GM18858 (cell line): ENCODE measurements around the gene TEX36.
"Not testable (repeated sequence)": the region's sequence is repeated elsewhere in the genome, so short reads cannot be mapped to it uniquely, and the experiment has no call there.

Source experiments
- ATAC-seq: cut with Tn5 transposase; IDR thresholded peaks from one replicate; pipeline ENCODE4 v1.9.1; 2021; ENCODE audit not compliant: unreplicated experiment

The TEX36 gene

DNA sequence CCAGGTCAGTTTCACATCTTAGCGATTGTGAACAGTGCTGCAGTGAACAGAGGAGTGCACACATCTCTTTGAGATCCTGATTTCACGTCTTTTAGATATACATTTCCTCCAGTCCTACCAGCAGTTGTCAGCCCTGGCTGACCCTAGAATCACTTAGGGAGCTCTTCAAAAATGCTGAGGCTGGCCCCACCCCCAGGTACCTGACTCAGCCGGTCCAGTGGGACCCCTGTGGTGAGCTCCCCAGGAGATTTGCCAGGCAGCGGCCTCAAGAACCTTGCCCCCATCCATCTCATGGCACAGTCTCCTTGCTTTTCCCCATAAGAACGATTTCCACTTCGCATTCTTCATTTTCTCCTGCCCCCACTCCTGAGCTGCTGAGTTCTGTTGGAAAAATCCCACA lies 45.5 kb downstream of the TEX36 start:
- ATAC-seq: no peak

DNA sequence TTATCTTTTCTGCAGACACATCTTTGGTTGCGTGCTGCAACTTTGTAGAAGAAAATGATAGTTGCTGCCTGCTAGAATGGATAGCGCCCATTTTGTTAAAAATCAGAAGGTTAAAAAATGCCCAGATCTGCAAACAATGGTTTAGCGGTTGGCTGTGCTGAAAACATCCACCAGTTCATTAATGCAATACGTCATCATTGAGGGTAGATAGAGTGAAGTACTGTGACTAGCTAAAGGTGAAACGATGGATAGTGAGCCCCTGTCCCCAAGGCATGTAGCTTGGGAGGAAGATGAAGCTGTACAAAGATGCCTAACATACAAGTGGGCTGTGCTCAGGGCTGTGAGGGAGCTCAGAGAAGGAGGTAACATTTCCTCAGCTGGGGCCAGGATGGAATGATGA lies 48.4 kb downstream of the TEX36 start:
- no peak for ATAC-seq

DNA sequence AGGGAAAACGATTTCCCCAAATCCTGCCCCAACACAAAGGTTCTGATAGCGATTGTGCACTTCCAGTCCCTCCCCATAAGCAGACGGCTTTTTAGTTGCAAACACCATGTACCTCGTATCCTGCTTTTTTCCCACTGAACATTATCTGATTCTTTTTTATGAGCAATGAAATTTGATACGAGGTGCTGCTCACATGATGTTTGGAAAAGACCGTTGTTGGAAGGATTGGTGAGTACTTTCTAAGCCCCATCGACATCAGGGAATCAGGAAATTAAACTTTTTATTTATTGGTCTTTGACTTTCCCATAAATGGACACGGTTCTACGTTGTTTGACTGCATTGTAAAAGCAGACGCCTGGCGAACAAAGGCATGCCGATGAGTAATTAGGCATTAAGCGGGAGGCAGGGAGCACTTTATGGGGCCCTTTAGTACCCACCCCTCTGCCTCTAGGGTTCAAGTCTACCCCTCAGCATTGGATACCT lies 49.4 kb downstream of the TEX36 start:
- ATAC-seq: no peak

DNA sequence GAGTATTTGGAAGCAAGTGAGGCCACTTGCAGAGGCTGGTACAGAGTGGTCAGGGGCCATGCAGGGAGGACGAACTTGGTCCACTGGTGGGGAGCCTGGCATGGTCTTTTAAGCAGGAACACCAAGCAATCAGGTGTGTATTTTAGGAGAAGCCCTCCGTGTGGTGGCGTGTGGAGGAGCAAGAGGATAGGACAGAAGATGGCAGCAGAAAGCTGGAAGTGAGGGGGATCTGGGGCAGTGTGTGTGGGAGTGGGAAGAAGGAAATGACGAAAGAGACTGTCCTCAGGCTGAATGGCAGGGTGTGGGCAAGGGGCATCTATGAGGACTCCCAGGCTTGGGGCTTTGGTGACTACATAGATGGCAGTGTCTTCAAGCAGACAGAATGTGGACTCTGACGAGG lies 51.2 kb downstream of the TEX36 start:
- ATAC-seq: no peak

DNA sequence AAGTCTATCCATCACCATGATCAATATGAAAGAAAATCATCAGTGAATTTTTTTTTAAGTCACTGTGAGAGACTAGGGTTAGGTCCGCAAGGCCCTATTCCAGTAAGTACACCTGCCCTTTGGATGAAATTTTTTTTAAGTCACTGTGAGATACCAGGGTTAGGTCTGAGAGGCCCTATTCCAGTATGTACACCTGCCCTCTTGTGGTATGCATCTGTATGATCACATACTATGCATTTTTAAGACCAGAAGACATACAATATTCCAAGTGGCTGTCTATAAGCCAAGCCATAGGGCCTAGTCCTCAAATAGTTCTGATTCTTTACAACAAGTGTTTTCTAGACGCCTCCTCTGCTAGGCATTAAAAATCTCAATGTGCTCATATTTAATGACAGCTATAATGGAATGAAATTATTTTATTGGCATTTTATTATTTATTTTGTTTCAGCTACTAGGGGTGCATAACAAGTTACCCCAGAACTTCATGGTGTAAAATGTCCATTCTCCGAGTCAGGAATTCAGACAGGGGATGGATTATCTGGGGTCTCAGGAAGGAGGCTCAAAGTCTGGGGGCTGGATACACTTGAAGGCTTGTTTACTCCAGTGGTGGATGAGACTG lies 53.1 kb downstream of the TEX36 start:
- ATAC-seq: no peak

DNA sequence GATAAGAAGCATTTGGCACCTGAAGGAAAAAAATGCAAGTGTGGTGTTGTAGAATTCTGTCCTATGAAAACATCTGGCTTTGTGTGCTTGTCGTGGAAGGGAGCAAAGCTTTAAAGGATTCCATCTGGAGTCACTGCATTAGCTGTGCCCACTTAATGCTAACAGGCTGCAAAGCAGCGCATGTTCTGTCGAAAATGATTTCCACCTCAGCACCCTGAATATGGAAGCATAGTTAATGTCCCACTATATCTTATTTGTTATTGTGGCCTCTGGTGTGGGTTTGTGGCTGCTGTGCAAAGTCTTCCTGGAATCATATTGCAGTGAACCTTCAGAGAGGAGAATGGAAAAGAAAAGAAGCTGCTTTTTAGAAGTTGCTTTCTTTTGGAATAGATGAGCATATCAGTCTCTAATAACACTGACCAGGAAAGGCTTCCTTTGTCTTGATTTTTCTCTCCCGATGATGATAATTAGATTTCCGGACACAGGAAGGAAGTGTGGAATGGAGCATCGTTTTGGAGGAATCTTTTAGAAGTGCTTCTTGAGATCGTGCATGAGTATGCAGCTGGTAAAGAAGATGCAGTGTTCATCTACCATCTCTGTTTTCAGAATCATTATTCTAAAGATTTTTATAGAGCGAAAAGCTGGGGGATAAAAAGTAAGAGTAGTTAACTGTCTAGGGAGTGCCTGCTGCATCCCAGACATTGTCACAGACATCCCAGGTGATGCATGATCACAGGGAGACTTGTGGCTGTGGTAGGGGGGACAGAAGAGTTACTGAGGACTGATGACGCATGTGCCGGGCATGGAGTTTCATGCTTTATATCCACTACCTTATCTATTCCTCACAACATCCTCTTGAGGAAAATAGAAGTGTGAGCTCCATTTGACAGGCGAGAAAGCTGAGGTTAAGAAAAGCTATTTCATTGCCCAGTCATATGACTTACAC lies 54.6 kb downstream of the TEX36 start:
- ATAC-seq: no peak

DNA sequence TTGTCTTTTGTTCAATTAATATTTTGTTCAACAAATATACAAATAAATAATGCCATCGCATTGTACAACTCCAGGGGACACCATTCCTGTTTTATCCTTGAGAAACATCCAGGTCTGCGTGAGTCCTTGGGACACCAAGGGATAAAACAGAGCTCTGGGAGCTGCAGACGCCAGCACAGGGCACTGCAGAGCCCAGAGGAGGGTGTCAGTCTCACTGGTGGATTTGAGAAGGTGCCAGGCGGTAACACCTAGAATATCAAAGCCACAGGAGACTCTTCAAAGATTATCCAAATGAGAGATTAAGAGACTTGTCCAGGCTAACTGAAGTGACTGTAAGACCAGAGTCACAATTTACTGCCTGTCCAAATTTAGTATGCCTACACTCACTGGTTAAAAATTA lies 55.3 kb downstream of the TEX36 start:
- no peak for ATAC-seq

DNA sequence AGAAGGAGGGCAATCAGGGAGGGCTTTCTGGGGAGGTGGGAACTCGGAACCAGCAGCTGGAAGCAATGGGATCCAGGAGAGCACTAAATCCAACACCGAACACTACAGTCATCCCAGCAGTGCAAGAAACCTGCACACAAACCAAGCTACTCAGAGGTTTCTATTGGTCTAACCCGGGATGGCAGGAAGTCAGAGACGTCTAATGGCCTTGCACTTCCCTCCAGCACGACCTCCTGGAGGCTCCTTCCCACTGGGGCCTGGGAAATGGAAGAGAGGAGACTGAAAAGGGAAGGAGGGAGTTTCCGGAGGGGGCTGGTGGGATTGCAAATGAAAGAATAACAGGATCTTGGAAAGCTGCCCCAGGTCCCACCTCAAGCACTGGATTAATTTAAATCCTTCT lies 56.3 kb downstream of the TEX36 start:
- ATAC-seq: no peak

DNA sequence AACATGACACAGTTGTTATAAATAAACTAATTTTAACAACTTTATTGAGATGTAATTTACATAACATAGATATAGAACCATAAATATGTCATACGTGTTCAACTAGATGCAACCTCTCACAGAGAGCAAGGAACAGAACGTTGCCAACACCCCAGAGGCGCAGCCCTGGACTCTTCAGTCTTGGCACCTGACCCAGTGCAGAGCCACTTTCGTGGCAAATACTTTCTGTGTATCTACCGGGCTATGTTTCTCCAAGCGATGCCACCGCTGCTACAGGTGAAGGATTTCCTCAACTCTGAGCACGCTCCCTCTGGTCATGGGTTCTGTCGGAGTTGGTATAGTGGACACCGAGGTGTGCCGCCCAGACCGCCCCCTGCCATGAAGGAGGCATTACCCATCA lies 57.4 kb downstream of the TEX36 start:
- no peak for ATAC-seq

DNA sequence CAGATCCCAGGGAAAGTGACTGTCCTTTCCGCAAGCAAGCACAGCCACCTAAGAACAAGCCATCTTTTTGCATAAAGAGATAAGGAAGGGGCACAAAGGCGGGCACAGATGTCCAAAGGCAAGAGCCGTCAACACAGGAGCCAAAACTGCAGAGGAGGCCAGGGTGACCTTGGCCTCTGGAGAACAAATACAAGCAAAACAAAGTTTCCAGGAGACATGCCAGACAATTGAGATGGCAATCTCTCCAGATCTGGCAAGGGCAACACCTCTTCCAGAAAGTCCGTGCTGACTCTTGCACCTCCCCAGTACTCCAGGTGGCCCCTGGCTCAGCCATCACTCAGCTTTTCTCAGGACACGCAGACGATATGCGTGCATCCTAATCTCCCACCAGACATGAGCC lies 58.2 kb downstream of the TEX36 start:
- no peak for ATAC-seq

DNA sequence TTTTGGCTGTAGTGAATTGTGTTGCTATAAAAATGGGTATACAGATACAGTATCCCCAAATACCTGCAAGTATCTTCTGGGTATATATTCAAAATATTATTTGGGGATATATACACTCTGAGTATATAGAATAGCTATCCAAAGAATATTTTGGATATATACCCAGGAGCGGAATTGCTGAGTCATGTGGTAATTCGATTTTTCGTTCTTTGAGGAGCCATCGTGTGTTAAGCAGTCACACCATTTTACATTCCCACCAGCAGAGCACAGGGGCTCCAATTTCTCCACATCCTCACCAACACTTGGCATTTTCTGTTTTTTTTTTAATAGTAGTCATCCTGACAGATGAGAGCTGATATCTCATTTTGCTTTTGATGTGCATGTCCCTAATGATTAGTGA lies 61.9 kb downstream of the TEX36 start:
- ATAC-seq: no peak

DNA sequence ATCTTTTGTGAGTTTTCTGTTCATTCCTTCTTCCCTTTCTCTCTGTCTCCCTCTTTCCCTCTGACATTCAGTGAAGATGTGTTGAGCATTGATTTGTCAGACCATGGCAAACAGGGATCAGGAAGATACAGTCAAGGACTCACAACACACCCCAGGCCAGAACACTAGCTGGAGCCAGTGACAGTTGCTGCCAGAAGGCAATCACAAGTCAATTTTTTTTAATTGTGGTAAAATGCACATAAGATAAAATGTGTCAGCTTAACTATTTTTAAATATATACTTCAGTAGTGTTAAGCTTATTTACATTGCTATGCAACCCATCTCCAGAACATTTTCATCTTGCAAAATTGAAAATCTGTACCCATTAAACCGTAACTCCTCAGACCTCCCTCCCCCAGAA lies 62.6 kb downstream of the TEX36 start:
- ATAC-seq: no peak

DNA sequence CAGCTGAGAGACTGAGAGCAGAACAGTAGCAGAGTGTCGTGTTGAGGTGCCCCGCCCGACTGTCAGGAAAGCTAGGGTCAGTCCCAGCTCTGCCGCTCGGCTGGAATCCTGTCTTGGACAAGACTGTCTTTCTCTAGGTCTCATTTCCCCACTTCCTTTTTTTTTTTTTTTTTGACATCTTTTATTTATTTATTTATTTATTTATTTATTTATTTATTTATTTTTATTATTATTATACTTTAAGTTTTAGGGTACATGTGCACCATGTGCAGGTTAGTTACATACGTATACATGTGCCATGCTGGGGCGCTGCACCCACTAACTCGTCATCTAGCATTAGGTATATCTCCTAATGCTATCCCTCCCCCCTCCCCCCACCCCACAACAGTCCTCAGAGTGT lies 69.9 kb downstream of the TEX36 start:
- ATAC-seq: not testable (repeated sequence)

DNA sequence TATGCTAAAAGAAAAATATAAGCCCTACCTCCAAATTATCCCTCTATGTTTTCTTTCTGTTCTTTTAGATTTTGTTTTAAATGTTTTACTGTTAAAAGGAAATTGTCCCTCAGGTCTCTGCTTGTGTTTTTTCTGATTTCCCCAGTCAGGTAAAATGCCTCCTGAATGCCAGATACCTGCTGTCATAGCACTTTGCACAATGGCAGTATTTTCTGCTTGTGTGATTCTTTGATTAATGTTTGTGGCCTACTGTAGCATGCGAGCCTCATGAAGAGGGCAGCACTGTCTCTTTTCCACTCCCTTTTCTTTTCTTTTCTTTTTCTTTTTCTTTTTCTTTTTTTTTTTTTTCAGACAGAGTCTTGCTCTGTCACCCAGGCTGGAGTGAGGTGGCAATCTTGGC lies 71.2 kb downstream of the TEX36 start:
- ATAC-seq: no peak

DNA sequence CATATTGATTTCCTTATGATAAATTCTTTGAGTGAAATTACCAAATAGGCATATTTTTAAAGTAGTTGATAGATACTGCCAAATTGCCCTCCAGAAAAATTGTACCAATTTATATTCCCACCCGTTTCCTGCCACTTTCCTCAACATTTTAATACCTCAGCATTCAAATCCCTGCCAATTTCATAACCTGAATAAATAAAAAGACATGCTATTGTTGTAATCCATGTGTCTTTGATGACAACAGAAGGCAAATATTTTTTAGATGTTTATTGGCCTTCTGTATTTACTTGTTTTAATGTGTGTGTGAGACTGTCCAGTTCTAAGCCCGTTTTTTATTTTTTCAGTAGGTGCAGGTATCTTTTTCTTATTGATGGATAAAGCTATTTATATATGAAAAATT lies 71.7 kb downstream of the TEX36 start:
- no peak for ATAC-seq

DNA sequence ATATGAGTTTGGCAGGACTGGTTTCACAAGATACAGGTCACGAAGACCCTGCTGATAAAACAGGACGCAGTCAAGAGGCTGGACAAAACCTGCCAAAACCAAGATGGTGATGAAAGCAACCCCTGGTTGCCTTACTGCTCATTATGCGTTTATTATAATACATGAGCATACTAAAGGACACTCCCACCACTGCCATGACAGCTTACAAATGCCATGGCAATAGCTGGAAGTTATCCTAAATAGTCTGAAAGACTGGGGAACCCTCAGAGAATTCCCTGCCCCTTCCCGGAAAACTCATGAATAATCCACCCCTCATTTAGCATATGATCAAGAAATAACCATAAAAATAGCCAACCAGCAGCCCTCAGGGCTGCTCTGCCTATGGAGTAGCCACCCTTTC lies 73.1 kb downstream of the TEX36 start:
- no peak for ATAC-seq

DNA sequence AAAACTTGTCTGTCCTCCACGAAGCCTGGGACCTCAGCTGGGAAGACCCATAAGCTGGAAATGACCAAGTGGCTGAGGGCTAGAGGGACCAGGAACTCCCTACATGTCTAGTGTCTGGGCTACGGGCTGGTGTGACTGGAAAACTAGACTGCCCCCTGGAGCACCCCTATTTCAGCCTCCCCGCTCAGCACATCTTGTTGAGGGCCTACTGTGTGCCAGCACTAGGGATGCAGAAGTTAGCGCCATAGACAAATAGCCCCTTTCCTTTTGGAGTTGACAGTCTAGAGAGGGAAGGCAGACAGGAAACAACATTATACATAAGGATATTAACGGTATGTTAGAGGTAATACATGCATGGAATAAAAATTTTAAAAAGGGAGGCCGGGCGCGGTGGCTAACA lies 74.5 kb downstream of the TEX36 start:
- no peak for ATAC-seq

DNA sequence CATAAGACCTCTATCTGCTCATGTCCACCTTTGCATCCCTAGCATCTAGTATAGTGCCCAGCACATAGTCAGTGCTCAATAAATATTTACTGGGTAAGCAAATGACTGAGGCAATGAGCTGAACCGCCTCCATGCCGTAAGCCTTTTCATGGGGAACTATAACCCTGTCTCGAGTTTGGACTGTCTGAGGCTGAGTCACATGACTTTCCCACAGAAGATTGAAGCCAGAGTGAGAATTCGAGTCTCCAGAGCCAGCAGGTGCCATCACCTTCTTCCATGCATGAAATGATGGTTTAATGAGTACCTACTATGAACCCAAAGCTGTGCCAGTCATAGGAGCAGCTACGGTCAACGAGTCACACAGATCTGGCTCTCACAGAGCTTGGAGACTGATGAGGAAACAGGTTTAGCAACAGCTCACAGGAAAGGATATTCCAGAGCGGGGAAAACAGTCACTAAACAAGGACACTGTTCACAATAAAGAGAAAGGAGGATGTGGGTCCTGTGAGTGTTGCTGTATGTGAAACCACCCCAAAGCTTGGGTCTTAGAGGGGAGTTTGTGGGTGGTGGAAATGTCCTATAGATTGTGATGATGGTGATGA lies 75.2 kb downstream of the TEX36 start:
- no peak for ATAC-seq

DNA sequence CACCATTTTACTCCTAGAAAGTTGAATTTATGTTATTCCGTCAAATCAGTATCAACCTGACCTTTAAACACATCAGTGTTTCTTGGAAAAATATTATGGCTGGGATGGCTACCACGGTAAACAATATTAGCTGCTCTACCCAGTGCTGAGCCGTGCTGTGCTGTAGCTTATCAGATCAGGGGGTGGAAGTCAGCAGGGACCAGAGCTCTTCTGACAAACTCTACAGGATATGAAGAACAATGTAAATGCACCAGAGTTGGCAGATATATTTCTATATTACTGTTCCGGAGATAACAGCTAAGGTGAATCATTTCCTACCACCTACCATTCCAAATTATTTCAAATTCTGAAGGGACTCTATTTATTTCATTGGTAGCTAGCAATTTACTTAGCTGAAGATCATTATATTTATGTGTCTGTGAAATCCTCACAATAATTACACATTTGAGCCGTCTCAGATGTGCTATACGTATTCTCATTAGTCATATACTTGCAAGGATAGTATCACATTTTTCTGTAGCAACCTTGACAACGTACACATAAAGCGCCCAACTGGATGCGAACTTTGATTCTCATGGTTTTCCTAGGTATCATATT lies 76.5 kb downstream of the TEX36 start:
- no peak for ATAC-seq
